ENCODE measurements around the gene MAMSTR. TPM values are rescaled to one million over a fixed set of nuclear protein-coding genes. Genes with fewer than 3 reads are reported as not detected.

Gene MAMSTR
- total RNA-seq, 1 experiment from 2014 or later = 1.6 TPM

DNA sequence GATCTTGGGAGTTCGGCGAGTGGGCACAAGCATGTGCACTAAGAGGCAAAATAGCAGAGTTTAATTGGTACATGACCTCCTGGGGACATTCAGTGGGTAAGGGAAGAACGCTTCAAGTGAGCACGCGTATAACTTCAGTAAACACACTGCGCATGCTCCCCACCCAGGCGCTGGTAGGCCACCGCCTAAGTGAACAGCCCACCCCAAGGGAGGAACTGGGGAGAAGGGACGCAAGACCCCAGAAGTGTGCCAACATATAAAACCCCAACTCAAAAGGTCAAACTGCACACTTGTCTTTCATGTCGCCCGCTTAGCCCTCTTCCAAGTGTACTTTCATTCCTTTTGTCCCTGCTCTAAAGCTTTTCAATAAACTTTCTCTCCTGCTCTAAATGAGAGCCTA lies 36.2 kb downstream of the MAMSTR start:
- Histone ChIP-seq H2BK15ac (ENCODE audit: low read depth, low read length) (no peak overlapping the region), H3K4ac (ENCODE audit: low read depth, low read length) (no peak overlapping the region), H2AK5ac (ENCODE audit: insufficient read length, low read length) (no peak overlapping the region), H3K27ac (ENCODE audit: insufficient read length, low read depth, low read length) (no peak overlapping the region), H4K20me1 (ENCODE audit: control insufficient read depth, insufficient read depth, insufficient read length) (no peaks in the 10 kb centered on the region), H3T11ph (ENCODE audit: low read length) (no peak overlapping the region), H3K4me2 (ENCODE audit: insufficient read depth, insufficient read length, low read length) (no peak overlapping the region), H3K9me3 (ENCODE audit: control insufficient read depth, low read depth, low read length) (no peaks in the 10 kb centered on the region), H2BK120ac (ENCODE audit: low read depth, low read length, poor library complexity, severe bottlenecking) (no peak overlapping the region), H3K23ac (ENCODE audit: insufficient read length, low read depth, low read length) (no peak overlapping the region), H4K5ac (ENCODE audit: insufficient read length, low read depth, low read length) (no peak overlapping the region), H3K18ac (ENCODE audit: insufficient read length, low read depth, low read length) (no peak overlapping the region), H3K4me1 (ENCODE audit: insufficient read depth, low read length) (no peaks in the 10 kb centered on the region), H2BK20ac (ENCODE audit: low read depth, low read length, poor library complexity, severe bottlenecking) (no peak overlapping the region), H4K91ac (ENCODE audit: insufficient read length, low read depth, low read length) (no peak overlapping the region), H3K79me2 (ENCODE audit: insufficient read depth, low read length) (no peaks in the 10 kb centered on the region), H3K27me3 (ENCODE audit: insufficient read depth, low read length) (no peaks in the 10 kb centered on the region; the same call in 1 of the 2 replicates), H3K23me2 (ENCODE audit: insufficient read length, low read depth, low read length, poor library complexity, severe bottlenecking) (no peaks in the 10 kb centered on the region), H2AFZ (ENCODE audit: low read length) (no peak overlapping the region), H2BK5ac (ENCODE audit: insufficient read length, low read length) (no peak overlapping the region), H3K79me1 (ENCODE audit: insufficient read depth, low read depth, low read length, poor library complexity, severe bottlenecking) (no peaks in the 10 kb centered on the region), H3K56ac (ENCODE audit: insufficient read length, low read depth, low read length) (no peak overlapping the region), H4K8ac (replicated peaks; ENCODE audit: insufficient read length, low read depth, low read length) (no peak overlapping the region), H2BK12ac (ENCODE audit: insufficient read length, low read depth, low read length) (no peak overlapping the region), H3K9ac (ENCODE audit: extremely low read depth, insufficient read length, low read length) (no peak overlapping the region), H3K14ac (ENCODE audit: insufficient read depth, low read length) (no peak overlapping the region)
- TF ChIP-seq, protein P1, sequence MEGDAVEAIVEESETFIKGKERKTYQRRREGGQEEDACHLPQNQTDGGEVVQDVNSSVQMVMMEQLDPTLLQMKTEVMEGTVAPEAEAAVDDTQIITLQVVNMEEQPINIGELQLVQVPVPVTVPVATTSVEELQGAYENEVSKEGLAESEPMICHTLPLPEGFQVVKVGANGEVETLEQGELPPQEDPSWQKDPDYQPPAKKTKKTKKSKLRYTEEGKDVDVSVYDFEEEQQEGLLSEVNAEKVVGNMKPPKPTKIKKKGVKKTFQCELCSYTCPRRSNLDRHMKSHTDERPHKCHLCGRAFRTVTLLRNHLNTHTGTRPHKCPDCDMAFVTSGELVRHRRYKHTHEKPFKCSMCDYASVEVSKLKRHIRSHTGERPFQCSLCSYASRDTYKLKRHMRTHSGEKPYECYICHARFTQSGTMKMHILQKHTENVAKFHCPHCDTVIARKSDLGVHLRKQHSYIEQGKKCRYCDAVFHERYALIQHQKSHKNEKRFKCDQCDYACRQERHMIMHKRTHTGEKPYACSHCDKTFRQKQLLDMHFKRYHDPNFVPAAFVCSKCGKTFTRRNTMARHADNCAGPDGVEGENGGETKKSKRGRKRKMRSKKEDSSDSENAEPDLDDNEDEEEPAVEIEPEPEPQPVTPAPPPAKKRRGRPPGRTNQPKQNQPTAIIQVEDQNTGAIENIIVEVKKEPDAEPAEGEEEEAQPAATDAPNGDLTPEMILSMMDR (conservative IDR thresholded peaks at IDR 0.05) = no peak
- H3K36me3 Mint-ChIP-seq (ENCODE audit: insufficient read depth in 1 of 3, low read depth in 3 of 3) = no peaks in the 10 kb centered on the region; a peak in 1 of 7 replicates
- no peak overlapping the region for H3K4me3 Mint-ChIP-seq
- H3K27ac Mint-ChIP-seq = peak overlapping the region in 1 of 3 experiments; percentile 72; a peak in 1 of 7 replicates
- peaks cover 3 to 6% of the 10 kb centered on the region in 2 experiments for H3K4me1 Mint-ChIP-seq
- WGBS (ENCODE audit: extremely low coverage, insufficient read length, low lambda C conversion rate) = no CpG with 5 or more reads among the region's 11 CpGs
- no peak for DNase-seq
- peaks cover 5% of the 10 kb centered on the region for H3K27me3 Mint-ChIP-seq (ENCODE audit: low read depth)
- no peaks in the 10 kb centered on the region for H3K9me3 Mint-ChIP-seq

Data from H9 (cell line).